A549 (cell line): ENCODE measurements around the gene ANKRD33B. TPM values are rescaled to one million over a fixed set of nuclear protein-coding genes. Genes with fewer than 3 reads are reported as not detected.
A peak's percentile ranks its signal among the peaks of the same experiment; 100 is the strongest.

Experiments used
- ATAC-seq, 2 experiments: fragments of 200-7000 bp in 1 of 2; fragments of >200 bp in 1 of 2; cut with Nextera tagmentation in 1 of 2; cut with Tn5 transposase in 1 of 2; 3 replicates each; pipeline versions ENCODE4 v1.8.0 to v1.9.1; 2018 to 2020; ENCODE audit warnings: mild to moderate bottlenecking in 1 of 2, moderate library complexity in 1 of 2
- CTCF ChIA-PET: fragments of 300-600 bp; sonication (Branson Sonifier 250); formaldehyde crosslinking; extraction: SDS; loops from one replicate; lab custom pipeline; 2021; ENCODE audit warnings: antibody characterized with exemption, inconsistent platforms; lab: Yijun Ruan, JAX
- POLR2A ChIA-PET: fragments of 350-600 bp; formaldehyde crosslinking; extraction: SDS; loops from one replicate; lab custom pipeline; 2021; ENCODE audit warnings: antibody characterized with exemption, inconsistent platforms; lab: Yijun Ruan, JAX
- DNase-seq, 2 experiments: peaks; one replicate each; pipeline versions ENCODE4 v3.0.0 to v3.0.0-alpha.2; 2011 to 2016; ENCODE audit warnings: low read depth in 1 of 2, low spot score in 1 of 2
- FAIRE-seq: peaks from 2 replicates; lab custom pipeline; 2011; peaks lifted over from hg19 to GRCh38; lab: Jason Lieb, UNC
- H3K27ac ChIP-seq, 2 experiments: fragments of >200 bp; sonication (Bioruptor Twin); formaldehyde crosslinking; 3 replicates each; pipeline ENCODE4 v1.5.1; 2016 to 2017
- H3K4me1 ChIP-seq: fragments of >200 bp; sonication (Bioruptor Twin); formaldehyde crosslinking; 3 replicates; pipeline ENCODE4 v1.6.1; 2016
- H3K4me2 ChIP-seq: fragments of >200 bp; sonication (Bioruptor Twin); formaldehyde crosslinking; 3 replicates; pipeline ENCODE4 v1.6.1; 2016
- H3K4me3 ChIP-seq: fragments of >200 bp; sonication (Bioruptor Twin); formaldehyde crosslinking; 3 replicates; pipeline ENCODE4 v1.5.1; 2016
- H3K9me3 ChIP-seq: fragments of >200 bp; sonication (Bioruptor Twin); formaldehyde crosslinking; 3 replicates; pipeline ENCODE4 v1.6.1; 2016
- ATOH8 ChIP-seq: fragments of 250-450 bp; sonication (Bioruptor Pico); IDR thresholded peaks from 2 replicates; pipeline ENCODE4 v1.5.0; 2020; ENCODE audit warnings: low read depth, mild to moderate bottlenecking, moderate library complexity
- BHLHE40 ChIP-seq: IDR thresholded peaks from 2 replicates; pipeline ENCODE4 v1.6.1; 2012; ENCODE audit warnings: low read depth, low read length, inconsistent platforms
- CHD4 ChIP-seq: fragments of 200-600 bp; sonication (generic); IDR thresholded peaks from 2 replicates; pipeline ENCODE4 v1.6.1; 2016; ENCODE audit warnings: antibody characterized with exemption, mild to moderate bottlenecking, borderline replicate concordance
- CTCF ChIP-seq: fragments of >200 bp; sonication (Bioruptor Twin); formaldehyde crosslinking; IDR thresholded peaks from 3 replicates; pipeline ENCODE4 v1.5.1; 2016
- E2F6 ChIP-seq: IDR thresholded peaks from 2 replicates; pipeline ENCODE4 v1.6.1; 2012; ENCODE audit warnings: low read depth, borderline replicate concordance
- ESRRA ChIP-seq: fragments of 150-350 bp; IDR thresholded peaks from 2 replicates; pipeline ENCODE4 v1.6.1; 2014; ENCODE audit warnings: mild to moderate bottlenecking, low read length, borderline replicate concordance
- HDAC2 ChIP-seq: fragments of 200-600 bp; sonication (generic); IDR thresholded peaks from 2 replicates; pipeline ENCODE4 v1.6.1; 2016
- HOXA7 ChIP-seq: fragments of 250-450 bp; sonication (Bioruptor Pico); IDR thresholded peaks from 2 replicates; pipeline ENCODE4 v1.5.0; 2020; ENCODE audit warnings: mild to moderate bottlenecking, moderate library complexity
- HOXB5 ChIP-seq: fragments of 250-450 bp; sonication (Bioruptor Pico); IDR thresholded peaks from 2 replicates; pipeline ENCODE4 v1.5.0; 2020; ENCODE audit warnings: mild to moderate bottlenecking, moderate library complexity
- JUN ChIP-seq, 2 experiments: fragments of >200 bp; sonication (Bioruptor Twin); formaldehyde crosslinking; IDR thresholded peaks; 2 replicates in 1 of 2; 3 replicates in 1 of 2; pipeline ENCODE4 v1.6.1; 2016 to 2017
- KDM1A ChIP-seq: fragments of 200-600 bp; sonication (generic); IDR thresholded peaks from 2 replicates; pipeline ENCODE4 v1.6.1; 2016; ENCODE audit warnings: low read depth, mild to moderate bottlenecking
- MYC ChIP-seq: IDR thresholded peaks from 2 replicates; pipeline ENCODE4 v1.6.1; 2012; ENCODE audit warnings: mild to moderate bottlenecking, inconsistent platforms, low read length, improper control_type of control experiment, borderline replicate concordance
- PBX3 ChIP-seq: IDR thresholded peaks from 2 replicates; pipeline ENCODE4 v1.6.1; 2012
- POLR2A ChIP-seq: IDR thresholded peaks from 2 replicates; pipeline ENCODE4 v1.6.1; 2012; ENCODE audit warnings: mild to moderate bottlenecking, low read length
- POLR2AphosphoS2 ChIP-seq: conservative IDR thresholded peaks from 2 replicates; pipeline ENCODE4 v1.6.1; 2012; ENCODE audit warnings: low read length, improper control_type of control experiment, inconsistent platforms
- RARB ChIP-seq: fragments of 250-450 bp; sonication (Bioruptor Pico); IDR thresholded peaks from 2 replicates; pipeline ENCODE4 v1.8.0; 2021; ENCODE audit warnings: mild to moderate bottlenecking, moderate library complexity
- REST ChIP-seq: fragments of 200-600 bp; sonication (generic); IDR thresholded peaks from 2 replicates; pipeline ENCODE4 v1.6.1; 2016; ENCODE audit warnings: antibody characterized with exemption, mild to moderate bottlenecking, moderate library complexity
- SMC3 ChIP-seq: fragments of >200 bp; sonication (Bioruptor Twin); formaldehyde crosslinking; IDR thresholded peaks from 3 replicates; pipeline ENCODE4 v1.6.1; 2018; ENCODE audit warnings: inconsistent platforms
- SREBF2 ChIP-seq: fragments of 450-650 bp; IDR thresholded peaks from 2 replicates; pipeline ENCODE4 v1.6.1; 2014; ENCODE audit warnings: mild to moderate bottlenecking, moderate library complexity
- TFCP2L1 ChIP-seq: fragments of 250-450 bp; sonication (Bioruptor Pico); IDR thresholded peaks from 2 replicates; pipeline ENCODE4 v1.5.0; 2021; ENCODE audit warnings: mild to moderate bottlenecking
- WGBS: methylation state at CpG from one replicate; pipeline ENCODE4 v1.1.6; 2017; ENCODE audit errors: missing lambda C conversion rate; 5-methylcytosine and 5-hydroxymethylcytosine counted together
- polyA plus RNA-seq, 4 experiments: library from polyadenylated mRNA; depleted of rRNA in 3 of 4; stranded (reverse); fragments of >200 nt; fragmentation: RNase III in 1 of 4; extraction: RNeasy Plus Mini Kit Qiagen cat#74134 plus additional on column Dnase treatment in 1 of 4; gene quantifications; 2 replicates in 3 of 4; 3 replicates in 1 of 4; pipeline ENCODE4 v1.2.3, GENCODE V29; 2011 to 2017

Gene ANKRD33B
- polyA plus RNA-seq, 2 of the 4 experiments (the other 2 are of a cell fraction): 4.0 to 6.9 TPM

GRCh38 chr5:10559871-10560270 is 4.0 kb upstream of the ANKRD33B start:
- FAIRE-seq (no peak), ATAC-seq (no peak)
- CTCF ChIA-PET: interaction anchor here (0.8 to 3.5 kb wide), 2 partner anchors 15 to 68 kb away, joined by 5 to 25 read pairs; no protein-coding TSS in a partner anchor
- no peak overlapping the region for H3K4me3 ChIP-seq
- no peaks in the 10 kb centered on the region for H3K9me3 ChIP-seq
- WGBS: 86% methylated on average over 7 of the region's 7 CpGs
- TF ChIP-seq POLR2AphosphoS2: no peak
- TF ChIP-seq HOXA7 (CRISPR knock-in tag): no peak
- TF ChIP-seq SREBF2: no peak
- no peak for TF ChIP-seq ESRRA
- no peak for TF ChIP-seq HDAC2
- TF ChIP-seq CHD4: no peak
- TF ChIP-seq TFCP2L1 (CRISPR knock-in tag): no peak
- TF ChIP-seq MYC: no peak
- no peak for TF ChIP-seq REST
- no peak for TF ChIP-seq JUN (IDR thresholded peaks at IDR 0.05)
- no peak for TF ChIP-seq BHLHE40
- TF ChIP-seq, all 56 proteins: peak for 0
- Histone ChIP-seq H3K4me2 (no peak overlapping the region), H3K4me1 (peaks cover 58% of the 10 kb centered on the region), H3K27ac (peak overlapping the region in 1 of 2 experiments; percentile 92; a peak in 4 of 6 replicates)
- POLR2A ChIA-PET: no interaction called here
- DNase-seq: no peak

- no peak for DNase-seq
- ATAC-seq: no peak
- WGBS: 93% methylated on average over 45 of the region's 45 CpGs
- Histone ChIP-seq H3K9me3 (no peaks in the 10 kb centered on the region), H3K4me1 (peaks cover 50% of the 10 kb centered on the region), H3K27ac (peak overlapping the region; percentile 85 to 99; a peak in 5 of 6 replicates), H3K4me3 (peak overlapping the region; percentile 89), H3K4me2 (peak overlapping the region; percentile 73)
- POLR2A ChIA-PET: no interaction called here
- FAIRE-seq: no peak
- CTCF ChIA-PET: interaction anchor here (0.6 to 3.5 kb wide), 3 partner anchors 65 to 90 kb away, joined by 3 to 25 read pairs (median 4); no protein-coding TSS in a partner anchor
- TF ChIP-seq HOXB5 (CRISPR knock-in tag) (no peak), PBX3 (no peak), REST (no peak), ATOH8 (CRISPR knock-in tag) (no peak), CTCF (no peak), POLR2A (no peak), SREBF2 (no peak), HDAC2 (no peak), KDM1A (no peak), E2F6 (no peak), SMC3 (no peak), RARB (no peak)
Observed at GRCh38 chr5:10562201-10563109, 1.4 kb upstream of the ANKRD33B start.
